B cell (primary cell): ENCODE results near the gene SP7. TPM values are rescaled to one million over a fixed set of nuclear protein-coding genes. Genes with fewer than 3 reads are reported as not detected.

ENCODE experiments used
- ATAC-seq: fragments of 200-7000 bp; cut with Tn5 transposase; one replicate; pipeline ENCODE4 v1.10.0; 2021; ENCODE audit warnings: low read depth, mild to moderate bottlenecking, moderate number of reproducible peaks, moderate library complexity
- CTCF ChIA-PET: fragments of 350-600 bp; sonication (Branson Sonifier 250); formaldehyde crosslinking; loops from one replicate; lab custom pipeline; 2021; ENCODE audit warnings: antibody characterized with exemption, inconsistent platforms; lab: Charles Lee
- POLR2A ChIA-PET: fragments of 350-600 bp; sonication (Branson Sonifier 250); formaldehyde crosslinking; loops from one replicate; lab custom pipeline; 2021; ENCODE audit warnings: antibody characterized with exemption; lab: Charles Lee
- DNase-seq: peaks from one replicate; pipeline ENCODE4 v3.0.0; 2013
- H2AFZ ChIP-seq: 2 replicates; pipeline ENCODE4 v1.6.1; 2012; ENCODE audit warnings: mild to moderate bottlenecking, low read depth, low read length; ENCODE audit not compliant: insufficient read depth, poor library complexity, severe bottlenecking
- H3K27ac ChIP-seq, 2 donors: 1 replicate in 1 of 2; 2 replicates in 1 of 2; pipeline ENCODE4 v1.5.1; 2012 to 2013; ENCODE audit warnings: low read length in 2 of 2, mild to moderate bottlenecking in 2 of 2, moderate library complexity in 1 of 2
- H3K27me3 ChIP-seq, 4 experiments: fragments of 200-600 bp in 1 of 4; sonication (generic) in 1 of 4; replicated peaks in 1 of 4; 1 replicate in 2 of 4; 2 replicates in 2 of 4; pipeline versions ENCODE4 v1.6.1 to v1.7.0; 2013 to 2016; ENCODE audit warnings: low read length in 3 of 4, mild to moderate bottlenecking in 2 of 4, mixed read lengths in 1 of 4, moderate library complexity in 1 of 4; ENCODE audit not compliant: insufficient read depth in 4 of 4, control insufficient read depth in 3 of 4; ENCODE audit errors: control extremely low read depth in 1 of 4
- H3K36me3 ChIP-seq, 2 experiments: replicated peaks in 1 of 2; 1 replicate in 1 of 2; 2 replicates in 1 of 2; pipeline versions ENCODE4 v1.6.1 to v1.7.1; 2013; ENCODE audit warnings: low read length in 1 of 2; ENCODE audit not compliant: insufficient read depth in 2 of 2, control insufficient read depth in 1 of 2; ENCODE audit errors: control extremely low read depth in 1 of 2, extremely low read depth in 1 of 2
- H3K4me1 ChIP-seq, 2 donors: fragments of 200-600 bp in 1 of 2; sonication (generic) in 1 of 2; 1 replicate in 1 of 2; 2 replicates in 1 of 2; pipeline versions ENCODE4 v1.5.1 to v1.6.1; 2013 to 2017; ENCODE audit warnings: low read length in 2 of 2; ENCODE audit not compliant: control insufficient read depth in 2 of 2, insufficient read depth in 2 of 2
- H3K4me2 ChIP-seq: replicated peaks from 2 replicates; pipeline ENCODE3; 2012; ENCODE audit warnings: mild to moderate bottlenecking, low read depth, low read length; ENCODE audit not compliant: poor library complexity, severe bottlenecking
- H3K4me3 ChIP-seq, 5 experiments: fragments of 200-600 bp in 1 of 5; sonication (generic) in 1 of 5; 1 replicate in 3 of 5; 2 replicates in 2 of 5; pipeline versions ENCODE4 v1.5.1 to v1.7.0; 2011 to 2016; ENCODE audit warnings: low read length in 4 of 5, mild to moderate bottlenecking in 4 of 5, low read depth in 2 of 5, control low read depth in 1 of 5, moderate library complexity in 1 of 5; ENCODE audit not compliant: insufficient read depth in 1 of 5; ENCODE audit errors: control extremely low read depth in 1 of 5, extremely low read depth in 1 of 5
- H3K79me2 ChIP-seq: fragments of 200-600 bp; sonication (generic); one replicate; pipeline ENCODE4 v1.6.0; 2016; ENCODE audit warnings: low read length; ENCODE audit not compliant: control insufficient read depth, insufficient read depth
- H3K9ac ChIP-seq: fragments of 200-600 bp; sonication (generic); 2 replicates; pipeline ENCODE4 v1.6.1; 2017; ENCODE audit warnings: mild to moderate bottlenecking, low read length, moderate library complexity
- H3K9me3 ChIP-seq, 3 donors: one replicate each; pipeline versions ENCODE4 v1.6.1 to v1.7.1; 2013; ENCODE audit warnings: low read length in 2 of 3; ENCODE audit not compliant: control insufficient read depth in 2 of 3, insufficient read depth in 1 of 3; ENCODE audit errors: control extremely low read depth in 1 of 3
- H4K20me1 ChIP-seq: 2 replicates; pipeline ENCODE4 v1.6.0; 2012; ENCODE audit warnings: mild to moderate bottlenecking, low read length; ENCODE audit not compliant: insufficient read depth, control insufficient read depth, poor library complexity, severe bottlenecking
- H3K27ac Mint-ChIP-seq: one replicate; pipeline ENCODE4 v1.8.0; 2021; ENCODE audit warnings: mixed read lengths
- H3K27me3 Mint-ChIP-seq: one replicate; pipeline ENCODE4 v1.8.0; 2021; ENCODE audit warnings: mixed read lengths
- H3K4me1 Mint-ChIP-seq: one replicate; pipeline ENCODE4 v1.8.0; 2021; ENCODE audit warnings: mixed read lengths
- H3K4me3 Mint-ChIP-seq: one replicate; pipeline ENCODE4 v1.8.0; 2021; ENCODE audit warnings: mixed read lengths
- H3K9me3 Mint-ChIP-seq: one replicate; pipeline ENCODE4 v1.8.0; 2022; ENCODE audit warnings: mixed read lengths; ENCODE audit not compliant: insufficient read depth
- CTCF ChIP-seq: fragments of 200-600 bp; IDR thresholded peaks from one replicate; pipeline ENCODE4 v1.8.0; 2022; ENCODE audit warnings: antibody characterized with exemption, mild to moderate bottlenecking
- EZH2 ChIP-seq: IDR thresholded peaks from 2 replicates; pipeline ENCODE4 v1.6.1; 2012; ENCODE audit warnings: borderline replicate concordance, low read depth, mild to moderate bottlenecking, moderate library complexity, low read length; ENCODE audit not compliant: insufficient read depth, poor library complexity, severe bottlenecking
- WGBS: methylation state at CpG from one replicate; pipeline ENCODE4 v1.1.5; 2013; ENCODE audit warnings: missing lambda C conversion rate; ENCODE audit not compliant: insufficient coverage; 5-methylcytosine and 5-hydroxymethylcytosine counted together
- intact Hi-C: fragments of 100-400 bp; cut with micrococcal nuclease; formaldehyde crosslinking; loops from one replicate; pipeline ENCODE4 v1.10.0; 2022
- polyA plus RNA-seq: library from polyadenylated mRNA; depleted of rRNA; stranded (reverse); fragments of >200 nt; gene quantifications from 2 replicates; pipeline ENCODE4 v1.2.3, GENCODE V29; 2012
- total RNA-seq, 2 donors: library from RNA; stranded (reverse); fragments of 120-200 nt in 1 of 2; gene quantifications; 1 replicate in 1 of 2; 2 replicates in 1 of 2; pipeline versions ENCODE4 v1.2.3 to v1.2.4, GENCODE V29; 2013 to 2022

SP7 gene
- total and polyA plus RNA-seq, 2 donors (not counting 1 experiment from before 2014, with no cell fraction given), result 0.34 TPM; not detected in 1

DNA sequence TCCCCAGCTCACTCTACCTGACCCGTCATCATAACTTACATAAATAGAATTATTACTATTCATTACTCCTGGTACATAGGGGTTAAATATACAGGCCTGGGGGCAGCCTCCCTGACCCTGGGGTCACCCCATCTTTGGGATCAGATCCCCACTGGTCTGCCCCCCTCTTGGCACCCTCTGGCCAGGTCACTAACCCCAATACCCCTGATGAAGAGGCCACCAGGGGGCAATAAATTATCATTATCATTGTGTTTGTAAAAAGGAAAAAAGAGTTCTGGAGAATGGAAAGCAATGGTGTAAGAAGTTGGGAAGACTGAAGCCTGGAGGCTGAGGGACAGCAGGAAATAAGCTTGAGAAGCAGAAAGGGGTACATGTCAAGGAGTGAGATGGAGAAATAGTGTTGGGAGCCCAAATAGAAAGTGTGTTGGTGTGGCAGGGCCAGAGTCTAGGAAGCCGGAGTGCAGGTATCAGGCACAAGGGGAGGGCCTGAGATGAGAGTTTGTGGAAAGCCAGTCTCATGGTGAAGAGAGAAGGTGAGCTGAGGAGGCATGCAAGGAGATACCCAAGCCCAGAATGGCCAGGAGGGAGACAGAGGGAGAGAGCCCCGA lies 8.6 kb downstream of the SP7 start:
- Mint-ChIP-seq H3K4me3 (no peak overlapping the region), H3K27ac (no peak overlapping the region)
- H3K9ac ChIP-seq, result no peak overlapping the region

More for the DNA sequence above, 8.6 kb downstream of the SP7 start:
- Mint-ChIP-seq H3K4me1 (peaks cover 20% of the 10 kb centered on the region), H3K9me3 (no peaks in the 10 kb centered on the region), H3K27me3 (peaks cover 31% of the 10 kb centered on the region)
- H3K9me3 ChIP-seq, result no peaks in the 10 kb centered on the region
- no peak overlapping the region for H3K27ac ChIP-seq
- ATAC-seq, result no peak
- peaks cover 13 to 20% of the 10 kb centered on the region in 2 donors for H3K4me1 ChIP-seq
- H2AFZ ChIP-seq, result no peak overlapping the region
- H4K20me1 ChIP-seq, result no peaks in the 10 kb centered on the region
- TF ChIP-seq EZH2, result no peak
- peak; percentile 49 for TF ChIP-seq CTCF
- H3K27me3 ChIP-seq, result peaks cover 0 to 32% (median 9%) of the 10 kb centered on the region in 4 experiments
- ChIA-PET CTCF (interaction anchor here (0.5 to 15.1 kb wide), 13 partner anchors 10 to 182 kb away, joined by 3 to 353 read pairs (median 4); partner anchors contain the start of gene TARBP2), POLR2A (interaction anchor here (0.6 to 4.0 kb wide), 3 partner anchors 17 to 94 kb away, joined by 3 to 21 read pairs (median 6); no protein-coding TSS in a partner anchor)
- peak; percentile 40 for DNase-seq
- whole genome bisulfite sequencing, result 89% methylated on average over 2 of the region's 3 CpGs
- H3K4me2 ChIP-seq, result no peak overlapping the region
- intact Hi-C loops, result loop anchor here (10.0 kb wide), 2 partner anchors 253 to 297 kb away; partner anchors contain the start of genes ATF7 and SPRYD3
- peaks cover 4% of the 10 kb centered on the region for H3K79me2 ChIP-seq
- no peak overlapping the region for H3K4me3 ChIP-seq
- no peaks in the 10 kb centered on the region for H3K36me3 ChIP-seq
